HFFc6 (cell line): ENCODE results near the gene PEX16. TPM values are rescaled to one million over a fixed set of nuclear protein-coding genes. Genes with fewer than 3 reads are reported as not detected.
"Not testable (repeated sequence)": the region's sequence is repeated elsewhere in the genome, so short reads cannot be mapped to it uniquely, and the experiment has no call there.

Experiments
- DNase-seq: peaks from one replicate; pipeline ENCODE4 v3.0.0-alpha.2; 2018
- H3K27ac Mint-ChIP-seq: 2 replicates; pipeline ENCODE4 v1.8.0; 2020; ENCODE audit warnings: mild to moderate bottlenecking, mixed read lengths
- H3K27me3 Mint-ChIP-seq: 2 replicates; pipeline ENCODE4 v1.8.0; 2021; ENCODE audit warnings: mild to moderate bottlenecking, moderate library complexity, mixed read lengths; ENCODE audit not compliant: insufficient read depth
- H3K36me3 Mint-ChIP-seq: 2 replicates; pipeline ENCODE4 v1.8.0; 2021; ENCODE audit warnings: low read depth, mixed read lengths
- H3K4me1 Mint-ChIP-seq: 2 replicates; pipeline ENCODE4 v1.8.0; 2020; ENCODE audit warnings: low read depth, mixed read lengths
- H3K4me3 Mint-ChIP-seq: 2 replicates; pipeline ENCODE4 v1.8.0; 2020; ENCODE audit warnings: mild to moderate bottlenecking, moderate library complexity, mixed read lengths
- H3K9me3 Mint-ChIP-seq: 2 replicates; pipeline ENCODE4 v1.8.0; 2020; ENCODE audit warnings: mild to moderate bottlenecking, mixed read lengths
- CTCF ChIP-seq: fragments of 200-600 bp; sonication (generic); IDR thresholded peaks from 2 replicates; pipeline ENCODE4 v1.5.0; 2021; ENCODE audit warnings: antibody characterized with exemption, mild to moderate bottlenecking
- total RNA-seq, 6 experiments: library from RNA; stranded (reverse); fragmentation: NEBNext Ultra II Directional; extraction: Animal tissue kit (Norgen Biotek cat#: 25700); gene quantifications; 2 replicates in 1 of 6; 3 replicates in 5 of 6; pipeline ENCODE4 v1.2.3, GENCODE V29; 2021

The PEX16 gene
- total RNA-seq, 6 experiments from 2014 or later, result 23.4 to 27.2 (median 25.9) TPM

- Mint-ChIP-seq H3K9me3 (no peaks in the 10 kb centered on the region), H3K36me3 (no peaks in the 10 kb centered on the region), H3K4me3 (no peak overlapping the region), H3K27me3 (peaks cover 2% of the 10 kb centered on the region), H3K4me1 (peaks cover 12% of the 10 kb centered on the region), H3K27ac (no peak overlapping the region)
- DNase-seq, result no peak
- TF ChIP-seq CTCF, result no peak
Observed at GRCh38 chr11:45902452-45903380, 15.0 kb downstream of the PEX16 start.

- H3K27me3 Mint-ChIP-seq, result peaks cover 2% of the 10 kb centered on the region
- H3K4me1 Mint-ChIP-seq, result peaks cover 6% of the 10 kb centered on the region
- H3K9me3 Mint-ChIP-seq, result no peaks in the 10 kb centered on the region
- TF ChIP-seq CTCF, result no peak
- DNase-seq, result no peak
- no peak overlapping the region for H3K27ac Mint-ChIP-seq
- H3K4me3 Mint-ChIP-seq, result no peak overlapping the region
- H3K36me3 Mint-ChIP-seq, result no peaks in the 10 kb centered on the region
Observed at GRCh38 chr11:45901626-45902025, 16.1 kb downstream of the PEX16 start.

- peaks cover 6% of the 10 kb centered on the region for H3K4me1 Mint-ChIP-seq
- peak overlapping the region; percentile 84 for H3K4me3 Mint-ChIP-seq
- no peaks in the 10 kb centered on the region for H3K36me3 Mint-ChIP-seq
- H3K27ac Mint-ChIP-seq, result peak overlapping the region; percentile 63
- no peak for DNase-seq
- H3K27me3 Mint-ChIP-seq, result peaks cover 4% of the 10 kb centered on the region
- no peak for TF ChIP-seq CTCF
- no peaks in the 10 kb centered on the region for H3K9me3 Mint-ChIP-seq
Observed at GRCh38 chr11:45900916-45901617, 16.6 kb downstream of the PEX16 start.

- not testable (repeated sequence) for H3K9me3 Mint-ChIP-seq, H3K4me1 Mint-ChIP-seq, DNase-seq, H3K36me3 Mint-ChIP-seq, H3K27me3 Mint-ChIP-seq
- Mint-ChIP-seq H3K27ac (peak overlapping the region; percentile 63), H3K4me3 (peak overlapping the region; percentile 84)
Observed at GRCh38 chr11:45900175-45900800, 17.4 kb downstream of the PEX16 start.

GRCh38 chr11:45899448-45900174 lies 18.1 kb downstream of the PEX16 start:
- peaks cover 8% of the 10 kb centered on the region for H3K27me3 Mint-ChIP-seq
- peak overlapping the region; percentile 80 for H3K27ac Mint-ChIP-seq
- peak overlapping the region; percentile 76 for H3K4me3 Mint-ChIP-seq

More at GRCh38 chr11:45899448-45900174, 18.1 kb downstream of the PEX16 start:
- H3K4me1 Mint-ChIP-seq, result peaks cover 6% of the 10 kb centered on the region
- no peaks in the 10 kb centered on the region for H3K36me3 Mint-ChIP-seq
- TF ChIP-seq CTCF, result no peak
- DNase-seq, result peak; percentile 87
- H3K9me3 Mint-ChIP-seq, result no peaks in the 10 kb centered on the region
